H1 (cell line): ENCODE results near the gene LRFN3. TPM values are rescaled to one million over a fixed set of nuclear protein-coding genes. Genes with fewer than 3 reads are reported as not detected.

Experiments used
- CTCF ChIA-PET: fragments of 300-600 bp; sonication (Branson Sonifier 250); formaldehyde crosslinking; loops from one replicate; lab custom pipeline; 2021; ENCODE audit not compliant: partially characterized antibody; lab: Charles Lee
- POLR2A ChIA-PET: fragments of 300-600 bp; sonication (Branson Sonifier 250); formaldehyde crosslinking; loops from one replicate; lab custom pipeline; 2021; ENCODE audit warnings: inconsistent platforms; ENCODE audit not compliant: partially characterized antibody; lab: Charles Lee
- DNase-seq, 2 experiments: peaks; one replicate each; pipeline versions ENCODE4 v3.0.0 to v3.0.0-alpha.2; 2010 to 2022; ENCODE audit warnings: low spot score in 2 of 2, low read depth in 1 of 2, mixed read lengths in 1 of 2
- FAIRE-seq: peaks from 2 replicates; lab custom pipeline; 2011; peaks lifted over from hg19 to GRCh38; lab: Jason Lieb, UNC
- H2AFZ ChIP-seq: 2 replicates; pipeline ENCODE4 v1.8.1; 2012; ENCODE audit warnings: low read length, inconsistent platforms
- H2AK5ac ChIP-seq: 2 replicates; pipeline ENCODE4 v1.6.1; 2013; ENCODE audit warnings: low read depth, low read length
- H2BK120ac ChIP-seq: replicated peaks from 2 replicates; pipeline ENCODE3; 2013; ENCODE audit warnings: low read depth, low read length, inconsistent platforms
- H2BK12ac ChIP-seq: 2 replicates; pipeline ENCODE4 v1.6.1; 2013; ENCODE audit warnings: low read depth, low read length
- H2BK15ac ChIP-seq: 2 replicates; pipeline ENCODE4 v1.6.1; 2013; ENCODE audit warnings: low read length
- H2BK20ac ChIP-seq: 2 replicates; pipeline ENCODE4 v1.6.1; 2013; ENCODE audit warnings: low read length
- H2BK5ac ChIP-seq: 2 replicates; pipeline ENCODE4 v1.6.1; 2013; ENCODE audit warnings: low read depth, low read length
- H3K14ac ChIP-seq: 2 replicates; pipeline ENCODE4 v1.6.1; 2013; ENCODE audit warnings: inconsistent platforms; ENCODE audit not compliant: insufficient read length
- H3K18ac ChIP-seq: 2 replicates; pipeline ENCODE4 v1.6.1; 2013; ENCODE audit warnings: low read length; ENCODE audit errors: extremely low read depth
- H3K23ac ChIP-seq: 2 replicates; pipeline ENCODE4 v1.6.1; 2013; ENCODE audit warnings: inconsistent platforms; ENCODE audit not compliant: insufficient read length
- H3K23me2 ChIP-seq: 2 replicates; pipeline ENCODE4 v1.6.1; 2013; ENCODE audit warnings: low read depth, low read length
- H3K27ac ChIP-seq: 2 replicates; pipeline ENCODE4 v1.6.1; 2011; ENCODE audit warnings: low read depth, low read length, inconsistent platforms
- H3K27me3 ChIP-seq, 4 experiments: replicated peaks in 1 of 4; 1 replicate in 1 of 4; 2 replicates in 3 of 4; pipeline versions ENCODE4 v1.6.1 to v1.8.1; 2011 to 2013; ENCODE audit warnings: low read length in 3 of 4, mild to moderate bottlenecking in 3 of 4, inconsistent platforms in 2 of 4, mixed read lengths in 2 of 4, moderate library complexity in 1 of 4; ENCODE audit not compliant: control insufficient read depth in 3 of 4, insufficient read depth in 3 of 4; ENCODE audit errors: extremely low read depth in 1 of 4
- H3K36me3 ChIP-seq, 4 experiments: 2 replicates each; pipeline versions ENCODE4 v1.6.1 to v1.8.1; 2011 to 2013; ENCODE audit warnings: mild to moderate bottlenecking in 4 of 4, low read length in 3 of 4, moderate library complexity in 2 of 4, control low read depth in 1 of 4, inconsistent platforms in 1 of 4; ENCODE audit not compliant: insufficient read depth in 4 of 4, control insufficient read depth in 2 of 4
- H3K4ac ChIP-seq: replicated peaks from 2 replicates; pipeline ENCODE3; 2013; ENCODE audit warnings: low read length, low read depth, mixed read lengths, inconsistent platforms; ENCODE audit not compliant: insufficient read length
- H3K4me1 ChIP-seq, 4 experiments: replicated peaks in 1 of 4; 1 replicate in 1 of 4; 2 replicates in 3 of 4; pipeline versions ENCODE4 v1.6.1 to v1.8.1; 2011 to 2013; ENCODE audit warnings: low read length in 3 of 4, inconsistent platforms in 2 of 4, mixed read lengths in 1 of 4; ENCODE audit not compliant: insufficient read depth in 4 of 4, control insufficient read depth in 3 of 4
- H3K4me2 ChIP-seq, 2 experiments: 2 replicates each; pipeline versions ENCODE4 v1.6.1 to v1.8.1; 2011 to 2013; ENCODE audit warnings: low read depth in 2 of 2, low read length in 2 of 2, control low read depth in 1 of 2, inconsistent platforms in 1 of 2, mild to moderate bottlenecking in 1 of 2; ENCODE audit not compliant: insufficient read depth in 1 of 2
- H3K4me3 ChIP-seq, 4 experiments: fragments of 200-600, 300-600 bp in 1 of 4; sonication (generic), shearing (Covaris generic), sonication (Bioruptor Twin) in 1 of 4; 2 replicates each; pipeline versions ENCODE4 v1.5.1 to v1.8.1; 2011 to 2016; ENCODE audit warnings: low read length in 4 of 4, low read depth in 3 of 4, control low read depth in 2 of 4, inconsistent platforms in 2 of 4, mild to moderate bottlenecking in 2 of 4, mixed read lengths in 1 of 4, moderate library complexity in 1 of 4; ENCODE audit not compliant: insufficient read depth in 2 of 4; ENCODE audit errors: extremely low read depth in 1 of 4
- H3K56ac ChIP-seq: replicated peaks from 2 replicates; pipeline ENCODE3; 2013; ENCODE audit warnings: low read depth, mild to moderate bottlenecking, mixed read lengths, low read length, inconsistent platforms; ENCODE audit not compliant: insufficient read length
- H3K79me1 ChIP-seq: 2 replicates; pipeline ENCODE4 v1.6.1; 2013; ENCODE audit warnings: low read depth, low read length, control low read depth
- H3K79me2 ChIP-seq, 2 experiments: 2 replicates each; pipeline versions ENCODE4 v1.6.1 to v1.8.1; 2012 to 2013; ENCODE audit warnings: low read length in 2 of 2, mild to moderate bottlenecking in 2 of 2, inconsistent platforms in 1 of 2; ENCODE audit not compliant: insufficient read depth in 2 of 2, control insufficient read depth in 1 of 2
- H3K9ac ChIP-seq, 4 experiments: replicated peaks in 1 of 4; 1 replicate in 1 of 4; 2 replicates in 3 of 4; pipeline versions ENCODE4 v1.6.1 to v1.8.1; 2011 to 2013; ENCODE audit warnings: low read depth in 3 of 4, low read length in 3 of 4, control low read depth in 2 of 4, mild to moderate bottlenecking in 2 of 4, moderate library complexity in 2 of 4, inconsistent platforms in 1 of 4; ENCODE audit errors: extremely low read depth in 1 of 4
- H3K9me3 ChIP-seq, 2 experiments: 2 replicates each; pipeline versions ENCODE4 v1.6.1 to v1.8.1; 2012 to 2013; ENCODE audit warnings: mild to moderate bottlenecking in 2 of 2, moderate library complexity in 2 of 2, control low read depth in 1 of 2, inconsistent platforms in 1 of 2, low read depth in 1 of 2, low read length in 1 of 2, mixed read lengths in 1 of 2; ENCODE audit not compliant: insufficient read depth in 2 of 2
- H4K20me1 ChIP-seq, 2 experiments: replicated peaks in 1 of 2; 2 replicates each; pipeline versions ENCODE3 to v1.8.1; 2011 to 2013; ENCODE audit warnings: inconsistent platforms in 2 of 2, low read length in 2 of 2, mild to moderate bottlenecking in 1 of 2; ENCODE audit not compliant: insufficient read depth in 2 of 2, control insufficient read depth in 1 of 2
- H4K5ac ChIP-seq: 2 replicates; pipeline ENCODE4 v1.6.1; 2013; ENCODE audit warnings: low read length, low read depth, mixed read lengths, inconsistent platforms; ENCODE audit not compliant: insufficient read length
- H4K8ac ChIP-seq: 2 replicates; pipeline ENCODE4 v1.8.0; 2013; ENCODE audit warnings: mild to moderate bottlenecking, moderate library complexity, low read length, inconsistent platforms; ENCODE audit not compliant: insufficient read depth; ENCODE audit errors: extremely low read depth
- H4K91ac ChIP-seq: replicated peaks from 2 replicates; pipeline ENCODE3; 2013; ENCODE audit warnings: low read length, mixed read lengths, inconsistent platforms; ENCODE audit not compliant: insufficient read length
- RNF2 ChIP-seq: fragments of 200-900, 300-1000 bp; sonication (generic); IDR thresholded peaks from 2 replicates; pipeline ENCODE4 v1.7.1; 2016; ENCODE audit warnings: borderline replicate concordance, low read depth, mild to moderate bottlenecking, antibody characterized with exemption, low read length; ENCODE audit not compliant: poor library complexity, severe bottlenecking; ENCODE audit errors: missing control alignments
- RXRA ChIP-seq: IDR thresholded peaks from 2 replicates; pipeline ENCODE4 v1.6.1; 2011; ENCODE audit warnings: low read depth, mild to moderate bottlenecking, low read length, moderate library complexity; ENCODE audit not compliant: insufficient read depth
- SP1 ChIP-seq: IDR thresholded peaks from 2 replicates; pipeline ENCODE4 v1.6.1; 2011; ENCODE audit warnings: low read depth, low read length
- WGBS, 2 experiments: shearing (Covaris generic) in 1 of 2; methylation state at CpG; one replicate each; pipeline versions ENCODE4 v1.1.6 to v1.1.7; 2013 to 2015; ENCODE audit warnings: low lambda C conversion rate in 2 of 2, mixed read lengths in 2 of 2, inconsistent platforms in 1 of 2, low coverage in 1 of 2, missing lambda C conversion rate in 1 of 2; ENCODE audit not compliant: insufficient replicate concordance in 2 of 2, insufficient coverage in 1 of 2, insufficient read length in 1 of 2; ENCODE audit errors: extremely low coverage in 1 of 2, missing lambda C conversion rate in 1 of 2; 5-methylcytosine and 5-hydroxymethylcytosine counted together
- polyA plus RNA-seq, 7 experiments: library from polyadenylated mRNA; depleted of rRNA in 3 of 7; stranded (reverse) in 5 of 7; unstranded in 2 of 7; fragments of >200 nt in 5 of 7; fragments of 200-250 nt in 2 of 7; gene quantifications; 1 replicate in 5 of 7; 2 replicates in 1 of 7; 4 replicates in 1 of 7; pipeline versions ENCODE4 v1.2.1 to v1.2.3, GENCODE V29; 2011 to 2013; ENCODE audit warnings: missing spikeins in 2 of 7, mixed read lengths in 2 of 7
- total RNA-seq: library from RNA; stranded (reverse); fragmentation: NEBNext Ultra II Directional; extraction: Animal tissue kit (Norgen Biotek cat#: 25700); gene quantifications from 2 replicates; pipeline ENCODE4 v1.2.1, GENCODE V29; 2021

The LRFN3 gene
- total and polyA plus RNA-seq, 2 of the 8 experiments (the other 6 are each of a cell fraction or from before 2014, with no cell fraction given): 4.6 to 16.8 TPM

- peak overlapping the region; percentile 33 for H2BK120ac ChIP-seq
- H2BK5ac ChIP-seq: peak overlapping the region; percentile 87; the same call in 1 of the 2 replicates
- FAIRE-seq: no peak
- H2AK5ac ChIP-seq: no peak overlapping the region
- H3K23ac ChIP-seq: no peak overlapping the region
- peaks cover 0 to 18% (median 3%) of the 10 kb centered on the region in 4 experiments; a peak in 4 of 7 replicates for H3K4me1 ChIP-seq
- no peak overlapping the region; the same call in 1 of the 2 replicates for H2BK15ac ChIP-seq
- no peak overlapping the region for H4K5ac ChIP-seq
- ChIA-PET POLR2A (interaction anchor here (0.7 to 2.5 kb wide), 4 partner anchors 29 to 62 kb away, joined by 3 to 6 read pairs (median 4); no protein-coding TSS in a partner anchor), CTCF (interaction anchor here (0.5 to 3.3 kb wide), 11 partner anchors 11 to 328 kb away, joined by 3 to 13 read pairs (median 4); partner anchors contain the start of gene KIRREL2)
- peak overlapping the region; percentile 3; the same call in 1 of the 2 replicates for H3K27ac ChIP-seq
- H3K14ac ChIP-seq: no peak overlapping the region
- H3K18ac ChIP-seq: no peak overlapping the region; the same call in none of the 2 replicates
- H4K8ac ChIP-seq: no peak overlapping the region
- TF ChIP-seq RNF2 (no peak), RXRA (no peak), SP1 (0 out of 2 replicates have a peak, but pooled peaks have one; percentile 31)
- peaks cover 5% of the 10 kb centered on the region; the same call in 1 of the 2 replicates for H3K23me2 ChIP-seq
- WGBS, 2 experiments: 42% methylated on average over 6 of the region's 7 CpGs; no CpG with 5 or more reads in 1 of the 2 experiments
- no peak overlapping the region for H3K9ac ChIP-seq
- DNase-seq: no peak
- no peak overlapping the region for H3K56ac ChIP-seq
- no peaks in the 10 kb centered on the region for H3K36me3 ChIP-seq
- no peak overlapping the region for H4K91ac ChIP-seq
- peak overlapping the region; percentile 5 to 63 for H3K4me2 ChIP-seq
- H3K9me3 ChIP-seq: no peaks in the 10 kb centered on the region
- H3K4me3 ChIP-seq: peak overlapping the region in 1 of 4 experiments; percentile 43; a peak in 2 of 8 replicates
- H2BK12ac ChIP-seq: 0 out of 2 replicates have a peak overlapping the region, but pooled peaks have one; percentile 10
- H3K4ac ChIP-seq: no peak overlapping the region
- H2BK20ac ChIP-seq: no peak overlapping the region
- no peaks in the 10 kb centered on the region for H3K79me1 ChIP-seq
- peaks cover 0 to 3% of the 10 kb centered on the region in 2 experiments; a peak in 1 of 4 replicates for H3K79me2 ChIP-seq
- H4K20me1 ChIP-seq: no peaks in the 10 kb centered on the region
- no peak overlapping the region; the same call in 1 of the 2 replicates for H2AFZ ChIP-seq
- H3K27me3 ChIP-seq: no peaks in the 10 kb centered on the region
Observed at GRCh38 chr19:35932291-35932936, 3.8 kb upstream of the LRFN3 start.
